Activated CD8-positive, alpha-beta memory T cell treated with anti-CD3 and anti-CD28 coated beads for 4 hours (primary cell): ENCODE data around the gene PLA2G4E.

Experiments
- DNase-seq, 2 donors: peaks; one replicate each; pipeline ENCODE4 v3.0.0-alpha.2; 2020; ENCODE audit warnings: low read depth in 2 of 2

Gene PLA2G4E

DNA sequence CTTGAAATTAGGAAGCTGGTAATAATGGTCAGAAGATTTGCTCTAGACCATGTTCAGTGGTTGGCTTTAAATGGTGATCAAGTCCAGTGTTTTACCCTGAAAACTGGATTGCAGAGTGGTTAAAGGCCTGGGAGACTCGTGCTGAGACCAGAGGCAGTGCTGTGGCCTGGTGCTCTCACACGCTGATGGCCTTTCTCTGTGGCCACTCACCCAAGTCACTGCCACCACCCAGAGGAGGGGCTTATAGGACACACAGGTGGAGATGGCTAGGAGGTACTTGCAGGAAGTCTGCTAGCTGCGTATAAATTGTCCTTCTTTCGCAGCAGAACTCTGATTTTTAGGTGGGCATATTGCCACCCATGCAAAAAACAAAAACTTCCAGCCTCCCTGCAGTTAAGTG is 42.3 kb downstream of the PLA2G4E start:
- no peak for DNase-seq

DNA sequence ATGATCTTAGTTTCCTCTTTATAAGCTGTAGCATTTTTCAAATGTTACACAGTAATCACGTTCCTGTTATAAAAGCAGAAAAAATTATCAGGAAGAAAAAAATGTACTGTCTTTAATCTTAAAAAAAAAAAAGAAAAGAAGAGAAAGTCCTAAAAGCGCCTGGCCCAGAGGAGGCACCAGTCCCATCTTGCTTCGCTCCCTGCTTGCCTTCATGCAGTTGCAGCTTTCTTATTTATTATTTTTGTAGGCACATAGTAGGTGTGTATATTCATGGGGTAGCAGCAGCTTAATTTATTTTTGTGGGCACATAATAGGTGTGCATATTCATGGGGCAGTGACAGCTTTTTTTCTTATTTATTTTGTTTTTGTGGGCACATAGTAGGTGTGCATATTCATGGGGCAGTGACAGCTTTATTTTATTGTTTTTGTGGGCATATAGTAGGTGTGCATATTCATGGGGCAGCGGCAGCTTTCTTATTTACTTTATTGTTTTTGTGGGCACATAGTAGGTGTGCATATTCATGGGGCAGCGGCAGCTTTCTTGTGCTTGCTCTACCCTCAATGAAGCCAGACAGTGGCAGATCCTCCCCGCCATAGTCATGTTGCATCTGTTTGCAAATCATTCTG is 43.0 kb downstream of the PLA2G4E start:
- no peak for DNase-seq

DNA sequence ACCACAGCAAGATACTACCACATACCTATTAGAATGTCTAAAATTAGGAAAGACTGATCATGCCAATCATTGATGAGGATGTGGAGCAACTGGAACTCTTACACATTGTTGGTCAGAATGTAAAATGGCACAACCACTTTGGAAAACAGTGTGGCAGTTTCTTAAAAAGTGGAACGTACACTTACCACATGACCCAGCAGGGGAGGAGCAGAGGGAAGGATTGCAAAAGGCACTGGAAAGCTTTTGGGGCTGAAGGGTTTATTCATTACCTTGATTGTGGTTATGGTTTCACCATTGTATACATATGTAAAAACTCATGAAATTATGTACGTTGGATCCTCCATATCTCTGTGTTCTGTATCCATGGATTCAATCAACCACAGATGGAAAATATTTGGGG is 45.2 kb downstream of the PLA2G4E start:
- no peak for DNase-seq

DNA sequence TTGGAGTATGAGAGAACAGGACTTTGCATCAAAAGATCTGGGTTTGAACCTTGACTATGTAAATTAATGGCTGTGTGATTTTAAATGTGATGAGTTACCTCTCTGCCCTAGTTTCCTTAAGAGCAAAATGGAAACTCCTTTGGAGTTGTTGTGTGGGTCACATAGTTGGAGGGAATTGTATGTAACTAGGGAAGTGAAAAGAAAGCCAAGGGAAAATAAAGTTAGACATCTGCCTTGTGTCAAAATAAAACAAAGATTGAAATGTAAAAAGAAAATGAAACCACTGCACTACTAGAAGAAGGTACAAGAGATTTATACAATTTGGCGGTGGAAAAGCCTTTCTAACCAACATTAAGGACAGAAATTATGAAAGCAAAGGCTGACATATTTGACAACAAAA is 46.8 kb downstream of the PLA2G4E start:
- DNase-seq: no peak

DNA sequence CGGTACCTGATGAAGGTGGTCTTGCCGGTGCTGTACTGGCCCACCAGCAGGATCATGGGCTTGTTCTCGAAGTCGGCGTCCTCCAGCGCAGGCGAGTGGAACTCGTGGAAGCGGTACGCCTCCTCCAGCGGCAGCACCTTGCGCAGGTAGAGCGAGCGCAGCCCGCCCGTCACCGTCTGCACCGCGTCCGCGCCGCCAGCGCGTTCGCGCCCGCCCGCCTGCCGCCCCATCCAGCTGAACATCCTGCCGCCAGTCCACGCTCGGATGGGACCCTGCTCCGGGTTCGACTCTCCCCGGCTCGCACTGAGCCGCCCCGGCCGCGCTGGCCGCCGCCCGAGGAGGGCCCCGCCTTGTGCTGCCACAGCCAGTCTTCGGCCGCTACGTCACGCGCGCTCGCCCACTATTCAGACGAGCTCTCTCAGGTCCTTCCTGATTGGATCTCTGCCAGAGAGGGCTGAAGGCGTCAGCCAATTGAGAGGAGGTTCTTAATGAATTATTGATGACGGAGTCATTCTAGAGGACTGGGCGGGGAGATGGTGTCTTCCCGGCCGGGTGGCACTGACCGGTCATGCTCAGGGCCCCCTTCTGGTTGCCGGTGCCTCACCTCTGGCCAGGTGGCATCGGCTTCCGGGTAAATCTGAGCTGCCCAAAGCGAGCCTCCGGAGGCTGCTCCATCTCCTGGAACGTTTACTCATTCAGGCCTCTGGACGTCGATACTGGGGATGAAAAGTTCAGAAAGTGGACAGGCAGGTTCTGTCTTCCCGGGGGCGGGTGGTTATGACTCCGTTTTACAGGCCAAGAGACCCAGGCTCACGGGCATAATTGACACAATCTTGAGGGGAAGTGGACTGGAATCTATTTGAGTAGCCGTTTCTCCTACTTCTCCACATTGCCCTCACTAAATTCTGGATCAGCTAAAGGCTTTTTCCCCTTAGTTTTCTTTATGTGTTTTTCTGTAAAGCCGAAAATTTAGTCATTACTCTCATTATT is 48.3 kb downstream of the PLA2G4E start, which contains the start of gene EHD4:
EHD4 (minus strand) TSS at position 305 of the 990 bp plus-strand sequence; CDS start at position 242, 63 bp downstream.
- peak; percentile 90 to 91 for DNase-seq

DNA sequence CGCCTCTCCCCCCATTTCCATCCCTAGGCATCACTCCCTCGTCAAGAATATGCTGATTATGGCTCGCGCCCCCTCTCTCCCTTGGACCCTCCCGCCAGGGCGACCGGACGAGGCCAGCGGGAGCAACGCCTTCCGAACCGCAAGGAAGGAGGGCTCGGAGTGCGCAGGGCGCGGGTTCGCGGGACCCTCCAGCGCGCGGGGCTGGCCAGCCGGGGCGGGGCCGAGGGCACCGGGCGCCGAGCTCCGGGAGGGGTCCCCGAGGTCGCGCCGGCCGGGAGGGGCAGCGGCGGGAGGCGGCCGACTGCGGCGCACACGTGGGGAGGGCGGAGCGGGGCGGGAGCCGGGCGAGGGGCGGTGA is 49.0 kb downstream of the PLA2G4E start:
- no peak for DNase-seq

DNA sequence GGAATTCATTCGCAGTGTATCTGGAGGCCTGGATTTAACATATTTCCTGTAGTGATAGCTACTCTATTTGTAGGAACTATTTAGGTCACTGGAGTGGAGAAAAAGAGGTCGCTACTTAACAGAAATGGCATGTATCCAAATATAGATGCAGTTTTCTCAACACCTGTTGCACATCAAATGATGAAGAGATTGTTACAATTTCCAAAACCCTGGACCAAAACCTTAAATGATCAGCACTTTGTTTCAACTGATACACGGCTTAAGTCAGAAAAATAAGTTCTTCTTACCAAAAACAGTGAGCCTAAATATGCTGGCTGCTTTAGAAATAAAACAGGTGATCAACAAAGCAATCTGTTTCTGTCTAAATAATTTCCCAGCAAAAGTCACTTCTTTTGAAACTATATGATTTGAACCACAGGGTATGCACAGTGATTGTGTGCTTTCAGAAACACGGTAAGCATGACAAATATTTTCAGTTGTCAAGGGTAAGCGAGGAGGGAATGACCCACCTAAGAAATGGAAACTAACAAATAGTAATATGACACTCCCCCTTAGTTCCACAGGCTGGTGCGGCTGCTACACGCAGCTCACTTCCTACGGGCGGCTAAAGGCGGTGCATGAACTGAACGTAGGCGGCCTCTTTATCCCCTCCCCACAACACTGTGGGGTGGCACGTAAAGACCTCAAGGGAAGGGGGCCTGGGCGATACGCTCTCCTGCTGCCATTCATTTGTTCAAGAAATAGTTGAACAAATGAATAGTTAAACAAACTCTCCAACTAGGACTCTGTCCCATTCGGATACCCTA is 49.5 kb downstream of the PLA2G4E start:
- DNase-seq: peak; percentile 48 to 60

DNA sequence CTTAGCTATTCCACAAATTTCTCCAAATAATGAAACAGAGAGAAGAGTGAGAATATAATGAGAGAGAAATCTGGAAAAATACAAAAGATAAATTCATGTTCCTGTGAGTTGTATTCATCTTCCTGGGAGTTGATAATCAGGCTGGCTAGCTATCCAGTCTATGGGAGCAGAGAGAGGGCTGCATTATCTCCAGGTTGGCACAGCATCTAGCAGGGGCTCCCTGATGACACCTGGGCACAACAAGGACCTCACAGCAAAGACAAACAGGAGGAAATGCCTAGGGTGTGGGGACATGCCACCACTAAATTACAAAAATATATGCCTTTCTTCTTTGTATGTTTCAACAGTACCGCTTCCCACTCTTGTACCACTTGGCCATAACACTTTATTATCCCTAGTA is 50.4 kb downstream of the PLA2G4E start:
- no peak for DNase-seq

DNA sequence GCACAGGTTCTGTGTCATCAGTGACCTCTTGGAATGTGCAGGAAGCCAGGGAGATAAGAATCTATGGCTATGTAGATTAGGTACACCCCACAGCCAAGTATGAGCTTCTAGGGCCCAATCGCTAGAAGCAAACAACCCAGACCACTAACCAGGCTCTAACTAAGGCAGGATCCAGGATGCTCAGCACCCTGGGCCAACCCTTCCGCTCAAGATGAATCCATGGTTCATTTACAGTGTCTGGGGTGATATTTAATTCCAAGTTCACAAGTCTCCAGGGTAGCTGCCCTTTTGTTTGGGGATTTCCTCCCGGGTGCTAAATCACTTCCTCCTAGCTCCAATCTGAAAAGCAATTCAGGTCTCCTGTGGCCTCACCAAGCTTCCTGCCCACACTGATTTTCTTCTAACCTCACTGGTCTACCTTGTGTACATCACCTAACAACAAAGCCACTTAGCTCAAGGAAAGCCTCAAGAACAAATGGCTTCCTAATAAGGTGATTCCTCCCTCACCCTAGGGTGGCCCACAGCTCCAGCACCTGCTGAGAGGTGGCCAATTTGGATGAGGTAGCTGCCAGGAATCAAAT is 50.9 kb downstream of the PLA2G4E start:
- DNase-seq: no peak

DNA sequence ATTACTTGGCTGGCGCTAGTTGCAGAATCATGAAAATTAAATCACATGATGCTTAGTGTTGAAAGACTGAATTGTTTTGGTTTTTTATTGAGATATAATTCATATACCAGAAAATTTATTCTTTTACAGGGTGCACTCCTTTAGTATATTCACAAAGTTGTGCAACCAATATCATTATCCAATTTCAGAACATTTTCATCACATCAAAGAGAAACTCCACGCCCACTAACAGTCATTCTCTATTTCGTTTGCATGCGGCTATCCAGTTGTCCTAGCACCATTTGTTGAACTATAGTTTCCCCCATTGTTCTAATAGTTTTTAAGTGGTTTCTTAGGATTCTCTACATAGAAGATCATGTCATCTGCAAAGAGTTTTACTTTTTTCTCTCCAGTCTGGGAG is 52.1 kb downstream of the PLA2G4E start:
- DNase-seq: no peak

DNA sequence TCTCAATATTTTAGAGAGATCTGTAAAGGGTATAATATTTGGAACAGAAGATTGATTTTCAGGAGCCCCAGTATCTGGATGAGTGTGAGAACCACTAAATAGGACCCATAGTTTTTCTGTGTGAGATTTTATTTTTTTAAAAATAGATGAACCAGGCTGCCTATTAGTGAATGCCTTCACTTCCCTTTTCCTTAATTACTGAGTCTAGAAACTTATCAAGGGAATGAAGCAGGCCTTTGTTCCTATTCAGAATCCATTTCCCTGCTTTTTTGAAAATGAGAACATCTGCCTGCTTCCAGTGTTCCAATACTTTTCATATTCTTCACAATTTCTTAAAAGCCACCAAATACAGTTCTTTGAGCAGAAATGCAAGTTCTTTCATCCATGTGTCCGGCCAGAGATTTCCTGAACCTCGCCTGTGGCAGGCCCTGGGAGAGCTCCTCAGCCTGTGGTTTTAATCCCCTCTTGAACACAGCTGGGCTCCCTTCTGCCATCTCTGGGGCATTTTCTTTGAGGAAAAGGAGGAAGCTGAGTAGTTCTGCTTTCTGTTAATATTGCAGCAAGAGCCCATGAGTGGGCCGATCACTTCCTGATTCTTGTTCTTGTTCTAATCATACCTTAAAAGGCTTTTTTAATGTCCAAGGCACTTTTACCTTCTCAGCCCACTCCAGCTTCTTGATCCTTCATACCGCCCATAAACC is 53.2 kb downstream of the PLA2G4E start:
- DNase-seq: no peak

DNA sequence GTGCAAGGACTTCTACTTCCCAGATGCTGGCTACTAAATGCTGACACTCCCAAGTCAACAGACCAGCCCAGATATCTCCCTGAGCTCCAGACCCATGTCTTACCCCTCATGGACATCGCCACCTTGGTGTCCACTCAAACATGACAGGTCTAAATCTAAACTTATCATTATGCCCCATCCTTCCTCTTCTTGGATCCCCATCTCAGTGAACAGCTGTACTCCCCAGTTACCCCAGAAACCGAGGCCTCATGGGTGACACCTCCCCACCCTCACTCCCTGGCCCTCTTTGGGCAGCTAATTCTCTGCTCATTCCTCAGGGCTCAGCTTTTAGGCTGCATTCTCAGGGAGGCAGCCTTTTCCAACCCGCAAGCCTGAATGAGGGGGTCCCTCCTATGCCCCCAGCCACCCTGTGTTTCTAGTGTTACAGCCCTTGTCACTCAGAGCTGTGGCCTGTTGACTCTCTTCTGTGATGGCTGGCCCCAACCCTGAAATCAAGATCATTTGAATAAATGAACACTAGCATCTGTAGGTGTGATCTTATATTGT is 53.8 kb downstream of the PLA2G4E start:
- DNase-seq: no peak

DNA sequence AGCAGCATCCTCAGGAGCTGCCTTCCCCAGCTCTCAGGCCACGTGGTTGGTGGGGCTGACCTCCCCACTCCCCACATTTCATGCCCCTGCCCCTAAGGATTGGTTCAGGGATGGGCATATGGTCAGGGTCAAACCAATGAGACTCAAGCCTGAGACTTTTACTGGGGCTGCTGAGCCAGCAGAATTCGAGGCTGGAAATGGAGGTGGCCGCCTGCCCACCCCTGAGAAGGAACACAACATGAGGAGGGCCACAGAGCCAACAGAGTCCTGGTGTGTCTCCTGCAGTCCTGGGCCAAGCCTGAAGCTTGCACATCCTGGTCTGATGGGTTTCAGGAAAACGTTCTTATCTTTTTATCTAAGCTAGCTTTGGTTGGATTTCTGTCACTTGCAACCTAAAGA is 54.4 kb downstream of the PLA2G4E start:
- DNase-seq: no peak

DNA sequence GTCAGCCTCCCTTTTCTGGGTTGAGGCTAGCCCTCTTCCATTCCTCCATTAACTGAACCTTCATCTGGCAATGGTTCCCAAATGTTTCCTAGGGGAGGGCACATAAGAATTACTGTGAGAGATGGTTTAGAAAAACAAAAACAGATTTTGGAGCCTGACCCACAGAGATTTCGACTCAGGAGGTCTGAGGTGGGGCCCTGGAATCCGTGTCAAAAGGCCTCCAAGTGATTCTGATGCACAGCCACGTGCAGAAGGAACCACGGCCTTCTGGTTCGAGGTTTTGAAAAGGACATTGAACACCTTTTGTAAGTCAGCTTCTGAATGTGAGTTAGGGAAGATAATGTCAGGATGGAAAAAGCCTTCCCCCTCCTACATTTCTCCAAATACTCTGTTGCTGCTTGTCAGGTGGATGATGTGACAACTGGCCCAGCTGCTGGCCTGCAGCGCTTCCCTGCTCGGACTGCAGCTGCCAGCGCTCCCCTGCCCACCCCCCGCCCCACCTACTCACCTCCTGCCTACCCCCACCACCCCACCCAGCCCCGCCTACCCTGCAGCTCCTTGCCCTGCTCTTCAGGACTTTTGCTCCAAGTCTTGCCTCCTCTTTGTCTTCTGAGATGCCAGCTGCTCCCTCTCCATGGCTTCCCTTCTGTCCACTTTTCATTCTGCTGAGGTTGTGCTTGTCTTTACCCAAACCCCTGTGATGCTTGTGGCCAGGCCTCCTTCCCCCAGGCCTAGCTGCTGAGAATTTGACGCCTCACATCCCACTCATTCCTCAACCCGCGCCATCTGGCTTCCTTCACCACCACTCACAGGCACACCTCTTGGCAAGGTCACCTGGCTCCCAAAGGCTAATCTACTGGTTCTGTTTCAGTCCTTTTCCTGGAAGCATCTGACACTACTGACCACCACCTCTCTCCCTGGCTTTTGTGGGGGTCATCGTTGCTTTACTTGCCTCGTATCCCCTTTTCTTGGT is 55.1 kb downstream of the PLA2G4E start:
- DNase-seq: no peak

DNA sequence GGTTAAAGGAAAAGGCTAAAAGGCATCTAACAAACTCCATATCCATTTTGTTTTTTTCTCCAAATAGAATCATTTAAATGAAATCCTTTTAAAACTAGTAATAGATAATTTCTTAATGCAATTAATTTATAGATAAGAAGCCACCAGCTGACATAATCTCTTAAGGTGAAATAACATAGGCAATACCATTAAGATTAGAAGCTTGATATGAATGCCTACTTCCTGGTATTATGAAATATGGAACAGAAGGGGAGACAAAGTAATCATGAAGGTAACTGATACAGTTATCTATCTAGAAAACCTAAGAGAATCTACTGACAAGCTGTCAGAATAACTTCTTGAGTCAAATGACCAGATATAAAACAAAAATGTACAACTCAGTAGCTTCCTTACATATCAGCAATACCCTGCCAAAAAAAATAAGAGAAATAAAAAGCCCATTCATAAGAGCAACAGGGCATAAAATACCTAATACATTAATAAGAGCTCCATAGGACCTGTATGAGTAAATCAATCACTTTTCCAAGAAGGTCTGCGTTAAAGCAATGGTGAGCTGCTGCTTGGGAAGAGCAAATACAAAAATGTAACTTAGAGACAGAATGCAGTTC is 59.1 kb downstream of the PLA2G4E start:
- no peak for DNase-seq

DNA sequence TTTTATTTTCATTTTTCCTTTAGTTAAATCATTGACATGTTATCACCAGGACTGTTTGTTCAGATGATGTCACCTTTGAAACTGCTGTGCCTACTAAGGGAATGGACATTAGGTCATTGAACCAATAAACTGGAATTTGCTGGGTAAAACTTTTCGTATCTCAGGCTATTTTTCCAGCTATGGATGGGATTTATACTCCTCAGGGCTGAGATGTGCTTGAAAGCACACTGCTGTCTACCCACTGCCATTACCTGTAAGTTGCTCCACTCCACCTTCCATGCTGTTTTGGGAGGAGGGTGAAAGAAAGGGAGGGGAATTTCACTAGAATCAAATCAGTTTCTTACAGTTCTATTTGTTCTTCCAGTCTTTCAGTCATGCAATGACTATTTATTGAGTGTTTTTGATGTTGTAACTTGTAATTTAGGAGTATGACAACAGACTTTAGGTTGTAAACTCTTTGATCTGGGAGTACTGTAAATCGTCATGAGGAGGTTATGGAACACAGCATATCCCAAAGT is 59.8 kb downstream of the PLA2G4E start:
- no peak for DNase-seq

DNA sequence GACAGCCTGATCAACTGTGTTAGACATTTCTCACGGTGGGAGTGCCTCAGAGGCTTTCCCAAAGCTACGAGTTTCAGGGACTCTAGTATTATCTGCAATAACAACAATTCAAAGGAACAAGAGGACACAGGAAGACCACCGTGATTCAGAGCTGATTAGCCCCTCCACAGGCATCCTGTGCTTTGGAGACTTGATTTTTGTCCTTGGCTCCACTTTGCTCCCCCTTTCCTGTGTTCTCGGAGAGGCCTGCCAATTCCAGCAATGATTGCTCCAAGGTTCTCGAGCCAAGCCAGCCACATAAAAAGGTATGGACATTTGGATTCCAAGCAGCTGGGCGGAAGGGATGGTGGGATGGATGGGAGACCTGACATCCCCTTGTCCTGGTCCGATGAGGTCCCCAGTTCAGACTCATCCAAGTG is 62.8 kb downstream of the PLA2G4E start:
- DNase-seq: no peak

DNA sequence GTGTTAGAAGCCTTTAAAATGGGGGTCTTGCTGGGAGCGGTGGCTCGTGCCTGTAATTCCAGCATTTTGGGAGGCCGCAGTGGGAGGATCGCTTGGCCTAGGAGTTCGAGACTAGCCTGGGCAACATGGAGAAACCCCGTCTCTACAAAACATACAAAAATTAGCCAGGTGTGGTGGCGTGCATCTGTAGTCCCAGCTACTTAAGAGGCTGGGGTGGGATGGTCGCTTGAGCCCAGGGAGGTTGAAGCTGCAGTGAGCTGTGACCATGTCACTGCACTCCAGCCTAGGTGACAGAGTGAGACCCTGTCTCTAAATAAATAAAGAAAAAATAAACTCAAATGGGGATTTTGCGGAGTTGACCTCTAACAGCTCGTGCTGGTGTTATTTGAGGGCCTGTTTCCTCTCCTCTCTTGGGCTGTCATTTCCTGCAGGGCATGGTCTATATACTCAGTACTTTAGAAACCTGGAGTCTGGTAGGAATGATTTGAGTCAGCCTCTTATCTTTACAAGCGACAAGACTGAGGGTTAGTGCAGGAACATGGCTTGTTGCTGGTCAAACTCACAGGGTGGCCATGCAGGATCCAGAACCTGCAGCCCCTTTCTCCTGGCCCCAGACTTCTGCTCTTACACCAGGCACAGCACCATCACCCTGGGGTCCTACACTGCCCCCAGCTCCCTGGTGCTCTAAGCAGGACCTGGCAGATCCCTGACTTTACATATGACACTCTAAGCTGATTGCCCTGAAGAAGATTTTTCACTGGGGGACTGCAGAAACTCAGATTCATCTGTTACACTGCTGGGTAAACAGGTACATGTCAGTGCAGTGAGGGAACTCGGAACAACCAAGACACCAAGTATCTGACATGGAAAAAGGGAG is 63.6 kb downstream of the PLA2G4E start:
- no peak for DNase-seq
